KOPT-K1 (cell line): ENCODE measurements around the gene SERPINE2.
A peak's percentile ranks its signal among the peaks of the same experiment; 100 is the strongest.
"Not testable (repeated sequence)": the region's sequence is repeated elsewhere in the genome, so short reads cannot be mapped to it uniquely, and the experiment has no call there.

Source experiments
- H3K27ac ChIP-seq: fragments of 200-600 bp; sonication (generic); 2 replicates; pipeline ENCODE4 v1.5.1; 2016; ENCODE audit warnings: antibody characterized with exemption, mild to moderate bottlenecking, low read depth, low read length; ENCODE audit not compliant: poor library complexity, severe bottlenecking
- H3K36me3 ChIP-seq: fragments of 200-600 bp; sonication (generic); 2 replicates; pipeline ENCODE4 v1.5.1; 2017; ENCODE audit warnings: antibody characterized with exemption, mild to moderate bottlenecking, low read length, moderate library complexity; ENCODE audit not compliant: insufficient read depth
- H3K9me3 ChIP-seq: fragments of 200-600 bp; sonication (generic); 2 replicates; pipeline ENCODE4 v1.5.1; 2017; ENCODE audit warnings: antibody characterized with exemption, low read length, mild to moderate bottlenecking; ENCODE audit not compliant: insufficient read depth, poor library complexity, severe bottlenecking

Gene SERPINE2

DNA sequence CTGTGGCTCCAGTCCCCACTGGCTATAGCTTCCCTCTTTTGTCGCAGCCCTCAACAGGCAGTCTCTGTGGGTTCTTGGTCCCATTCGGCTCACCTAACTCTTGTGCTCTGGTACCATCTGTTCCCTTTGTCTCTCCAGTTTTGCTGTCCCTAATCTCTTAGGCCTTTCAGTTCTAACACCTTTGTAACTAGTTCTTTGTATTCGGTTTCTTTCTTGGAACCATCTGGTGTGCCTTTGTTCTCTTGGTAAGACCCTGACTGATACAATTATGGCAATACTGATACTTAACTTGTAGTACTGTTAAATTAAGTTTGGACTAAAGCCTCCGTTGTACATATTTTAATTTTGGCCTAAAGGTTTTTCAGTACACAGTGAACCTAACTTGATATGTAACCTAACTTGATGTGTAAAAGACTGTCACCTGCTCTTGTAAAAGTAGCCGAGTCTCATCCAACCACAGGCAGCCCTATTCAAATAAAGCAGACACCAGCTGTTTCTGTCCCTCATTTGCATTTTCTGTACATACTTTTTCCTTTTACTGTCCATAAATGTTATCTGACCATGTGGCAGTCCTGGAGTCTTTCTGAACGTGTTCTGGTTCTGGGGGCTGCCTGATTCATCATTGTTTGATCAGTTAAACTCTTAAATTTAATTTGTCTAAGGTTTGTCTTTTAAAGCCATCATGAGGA lies 86.7 kb downstream of the SERPINE2 start:
- no peaks in the 10 kb centered on the region for H3K36me3 ChIP-seq
- H3K9me3 ChIP-seq, result no peaks in the 10 kb centered on the region
- H3K27ac ChIP-seq, result no peak overlapping the region

DNA sequence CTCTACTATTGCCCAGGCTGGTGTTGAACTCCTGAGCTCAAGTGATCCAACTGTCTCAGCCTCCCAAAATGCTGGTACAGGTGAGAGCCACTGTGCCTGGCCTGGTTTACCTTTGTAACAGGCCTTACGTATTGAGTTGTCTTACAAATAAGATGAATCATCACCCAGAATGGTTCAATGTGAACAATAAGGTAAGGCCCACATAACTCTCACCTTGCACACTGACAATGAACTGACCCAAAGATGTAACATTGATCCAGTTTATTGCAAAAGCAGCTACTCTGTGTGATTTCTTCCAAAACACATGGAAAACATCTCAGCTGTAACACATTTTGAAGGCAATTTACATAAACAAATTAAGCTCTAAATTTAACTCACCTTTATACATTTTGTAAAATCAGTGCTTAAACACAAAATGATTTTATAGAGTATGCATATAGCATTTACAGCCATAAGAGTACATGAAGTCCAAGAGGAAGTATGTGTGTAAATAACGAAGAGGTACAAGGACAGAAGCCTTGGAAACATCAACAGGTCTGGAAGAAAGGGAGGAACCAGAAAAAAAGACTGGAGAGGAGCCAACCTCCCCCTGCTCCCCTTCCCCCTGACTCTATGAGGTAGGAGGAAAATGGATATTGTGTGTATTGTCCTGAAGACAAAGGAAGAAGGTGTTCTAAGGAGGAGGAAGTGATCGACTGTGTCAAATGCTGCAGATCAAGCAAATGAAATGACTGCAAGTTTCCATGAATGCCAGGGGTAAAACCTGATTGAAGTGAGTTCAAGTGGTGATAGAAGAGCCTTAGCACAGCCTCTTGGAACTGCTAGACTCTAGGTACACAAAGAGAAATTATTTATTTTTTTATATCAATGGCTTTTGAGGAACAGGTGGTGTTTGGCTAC lies 88.4 kb downstream of the SERPINE2 start:
- no peaks in the 10 kb centered on the region for H3K36me3 ChIP-seq
- H3K27ac ChIP-seq, result no peak overlapping the region
- no peaks in the 10 kb centered on the region for H3K9me3 ChIP-seq

DNA sequence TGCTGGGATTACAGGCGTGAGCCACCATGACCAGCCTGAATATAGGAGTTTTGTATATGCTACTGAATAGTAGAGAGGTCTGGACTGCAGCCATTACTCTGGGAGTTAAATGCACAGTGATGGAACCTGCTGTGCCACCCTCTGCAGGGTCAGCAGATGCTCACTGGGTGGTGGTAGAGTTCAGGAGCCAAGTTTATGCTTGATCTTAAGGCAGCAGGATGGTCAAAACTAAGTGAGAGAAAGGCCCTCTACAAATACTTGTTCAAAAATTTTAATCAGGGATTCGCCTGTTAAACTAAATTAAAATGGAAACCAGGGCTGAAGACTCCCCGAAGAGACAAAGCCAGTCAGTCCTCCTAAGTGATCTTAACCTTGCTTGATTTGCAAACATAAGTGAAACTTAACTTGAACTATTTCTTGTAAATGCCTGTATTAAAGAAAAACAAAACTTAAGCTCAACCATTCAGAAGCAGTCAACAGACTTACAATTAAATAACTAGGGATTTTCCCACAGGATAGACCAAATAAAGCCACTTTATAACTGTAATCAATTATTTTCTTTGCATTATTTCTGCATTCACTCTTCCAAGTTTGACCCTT lies 89.7 kb downstream of the SERPINE2 start:
- Histone ChIP-seq H3K27ac (no peak overlapping the region), H3K9me3 (no peaks in the 10 kb centered on the region)

DNA sequence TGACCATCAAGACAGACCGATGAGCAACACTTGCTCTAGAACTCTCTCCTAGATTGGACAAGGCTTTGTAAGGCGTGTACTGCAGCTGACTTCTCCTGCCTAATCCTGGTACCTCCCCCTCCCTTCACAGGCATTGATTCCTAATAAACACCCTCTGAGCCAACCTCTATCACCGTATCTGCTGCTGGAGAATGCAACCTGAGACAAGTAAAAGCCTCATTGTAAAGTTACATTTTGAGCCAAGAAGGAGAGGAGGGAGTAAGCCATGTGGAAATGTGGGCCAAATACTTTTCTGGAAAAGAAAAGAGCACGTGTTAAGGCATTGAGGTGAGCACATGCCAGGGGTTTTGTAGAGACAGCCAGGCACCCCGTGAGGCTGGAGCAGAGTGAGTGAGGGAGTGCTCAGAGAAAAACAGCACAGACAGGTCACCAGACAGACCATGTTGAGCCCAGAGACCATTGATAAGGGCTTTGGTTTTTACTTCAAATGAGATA lies 91.3 kb downstream of the SERPINE2 start:
- Histone ChIP-seq H3K27ac (no peak overlapping the region), H3K9me3 (no peaks in the 10 kb centered on the region), H3K36me3 (no peaks in the 10 kb centered on the region)

More for the DNA sequence above, 89.7 kb downstream of the SERPINE2 start:
- no peaks in the 10 kb centered on the region for H3K36me3 ChIP-seq

DNA sequence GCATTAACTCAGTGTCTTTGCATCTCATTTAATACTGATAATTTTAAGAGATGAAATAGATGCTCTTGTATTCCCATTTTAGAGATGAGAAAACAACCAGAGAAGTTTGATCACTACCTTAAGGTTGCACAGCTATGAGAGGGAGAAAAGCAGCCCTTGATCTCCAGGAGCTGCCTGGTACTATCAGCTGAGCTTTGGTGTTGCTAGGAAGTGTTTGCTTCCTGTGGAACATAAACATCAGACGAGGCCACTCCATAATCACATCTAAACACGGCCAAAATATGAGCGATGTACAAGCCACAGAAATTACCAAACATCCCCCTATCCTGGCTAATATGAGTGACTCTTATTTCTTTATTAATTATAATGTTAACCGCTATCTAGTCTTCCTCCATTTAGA lies 93.3 kb downstream of the SERPINE2 start:
- H3K27ac ChIP-seq, result no peak overlapping the region
- H3K36me3 ChIP-seq, result no peaks in the 10 kb centered on the region
- H3K9me3 ChIP-seq, result no peaks in the 10 kb centered on the region

DNA sequence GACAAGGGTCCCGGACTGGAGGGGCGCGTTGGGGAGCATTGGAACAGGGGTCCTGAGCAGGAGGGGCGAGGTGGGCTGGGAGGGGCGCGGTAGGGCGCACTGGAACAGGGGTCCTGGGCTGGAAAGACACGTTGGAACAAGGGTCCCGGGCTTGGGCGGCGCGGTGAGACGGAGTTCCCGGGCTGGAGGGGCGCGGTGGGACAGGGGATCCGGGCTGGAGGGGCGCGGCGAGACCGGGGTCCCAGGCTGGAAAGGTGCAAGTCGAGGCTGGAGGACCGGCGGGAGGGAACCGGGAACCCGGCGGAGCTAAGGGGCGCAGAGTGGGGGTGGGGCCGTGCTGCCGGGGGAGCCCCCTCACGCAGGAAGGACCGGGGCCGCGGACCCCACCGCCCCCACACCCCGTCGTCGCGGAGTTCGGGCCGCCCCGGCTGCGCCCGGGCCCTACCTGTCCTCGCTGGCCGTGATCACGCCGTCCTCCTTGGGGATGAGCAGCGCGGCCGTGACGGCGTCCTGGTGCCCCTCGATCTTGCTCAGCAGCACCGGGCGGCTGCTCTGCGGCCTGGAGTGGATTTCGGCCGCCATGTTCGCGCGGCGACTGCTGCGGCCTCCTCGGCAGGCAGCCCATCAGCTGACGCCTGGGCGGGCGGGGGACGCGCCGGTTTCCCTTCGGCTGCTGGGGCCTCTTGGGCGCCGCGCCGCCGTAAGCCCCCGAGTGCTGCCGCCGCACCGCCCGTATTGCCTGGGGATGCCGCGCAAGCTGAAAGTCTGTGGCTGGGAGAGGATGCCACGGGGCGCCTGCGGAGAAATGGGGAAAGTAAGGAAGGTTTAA lies 94.2 kb downstream of the SERPINE2 start, which contains the start of gene WDFY1:
Gene WDFY1, minus strand, starts transcription at position 633 of the 829 bp plus-strand sequence. Its CDS starts 51 bp downstream, at position 582.
- no peaks in the 10 kb centered on the region for H3K9me3 ChIP-seq
- peak within 1 kb of the TSS; percentile 72 for H3K27ac ChIP-seq
- H3K36me3 ChIP-seq, result no peaks in the 10 kb centered on the region

DNA sequence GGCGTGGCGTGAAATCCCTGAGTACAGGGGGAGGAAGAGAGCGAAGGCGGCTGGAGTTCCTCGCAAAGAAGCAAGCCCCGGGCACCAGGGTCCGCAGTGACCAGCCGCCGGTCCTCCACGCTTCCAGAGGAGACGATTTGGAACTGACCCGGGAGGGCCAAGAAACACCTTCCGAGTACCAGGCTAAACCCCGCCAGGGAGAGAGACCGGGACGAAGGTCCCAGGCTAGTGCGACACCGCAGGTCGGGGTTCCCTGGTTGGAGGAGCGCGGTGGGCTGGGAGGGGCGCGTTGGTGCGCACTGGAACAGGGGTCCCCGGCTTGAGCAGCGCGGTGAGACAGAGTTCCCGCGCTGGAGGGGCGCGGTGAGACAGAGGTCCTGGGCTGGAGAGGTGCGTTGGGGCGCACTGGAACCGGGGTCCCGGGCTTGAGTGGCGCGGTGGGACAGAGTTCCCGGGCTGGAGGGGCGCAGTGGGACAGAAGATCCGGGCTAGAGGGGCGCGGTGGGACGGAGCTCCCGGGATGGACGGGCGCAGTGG lies 94.9 kb downstream of the SERPINE2 start:
- H3K36me3 ChIP-seq, result no peaks in the 10 kb centered on the region
- peak overlapping the region; percentile 72 for H3K27ac ChIP-seq
- H3K9me3 ChIP-seq, result no peaks in the 10 kb centered on the region

DNA sequence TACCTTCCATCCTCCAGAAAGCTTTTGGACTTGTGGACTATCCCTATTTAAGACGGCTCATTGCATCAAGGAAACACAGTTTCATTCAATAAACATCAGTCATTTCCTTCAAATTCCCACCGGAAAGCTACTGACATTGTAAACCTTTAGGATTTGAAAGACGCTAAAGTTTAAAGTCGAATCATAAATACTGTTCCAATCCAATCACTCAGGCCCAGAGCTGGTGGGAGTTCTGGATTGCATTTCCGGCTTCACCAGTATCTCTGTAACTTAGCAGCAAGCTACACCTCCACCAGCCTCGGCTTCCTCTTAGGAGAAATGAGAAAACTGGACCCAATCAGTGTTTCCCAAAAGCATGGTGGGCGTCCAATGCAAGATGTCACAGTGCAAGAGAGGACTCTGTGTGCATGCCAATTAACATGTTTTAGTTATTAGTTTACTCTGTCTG lies 95.5 kb downstream of the SERPINE2 start:
- Histone ChIP-seq H3K27ac (no peak overlapping the region), H3K36me3 (no peaks in the 10 kb centered on the region), H3K9me3 (no peaks in the 10 kb centered on the region)

DNA sequence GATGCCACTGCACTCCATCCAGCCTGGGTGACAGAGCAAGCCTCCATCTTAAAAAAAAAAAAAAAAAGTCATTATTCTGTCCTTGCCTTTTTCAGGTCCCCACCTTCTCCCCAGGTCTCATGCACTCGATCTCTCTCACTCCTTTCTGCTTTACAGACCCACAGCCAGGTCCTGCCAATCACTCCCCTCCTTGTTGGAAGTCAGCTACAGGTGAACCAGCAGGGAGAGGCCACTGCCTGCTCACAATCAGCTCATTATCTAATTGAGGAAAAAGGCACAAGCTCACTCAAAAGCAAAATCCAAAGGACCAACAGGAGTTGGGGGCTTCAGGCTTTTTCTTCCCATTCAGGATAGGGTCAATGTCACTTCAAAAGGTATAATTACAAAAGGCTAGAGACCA lies 96.0 kb downstream of the SERPINE2 start:
- Histone ChIP-seq H3K9me3 (no peaks in the 10 kb centered on the region), H3K27ac (no peak overlapping the region), H3K36me3 (no peaks in the 10 kb centered on the region)

DNA sequence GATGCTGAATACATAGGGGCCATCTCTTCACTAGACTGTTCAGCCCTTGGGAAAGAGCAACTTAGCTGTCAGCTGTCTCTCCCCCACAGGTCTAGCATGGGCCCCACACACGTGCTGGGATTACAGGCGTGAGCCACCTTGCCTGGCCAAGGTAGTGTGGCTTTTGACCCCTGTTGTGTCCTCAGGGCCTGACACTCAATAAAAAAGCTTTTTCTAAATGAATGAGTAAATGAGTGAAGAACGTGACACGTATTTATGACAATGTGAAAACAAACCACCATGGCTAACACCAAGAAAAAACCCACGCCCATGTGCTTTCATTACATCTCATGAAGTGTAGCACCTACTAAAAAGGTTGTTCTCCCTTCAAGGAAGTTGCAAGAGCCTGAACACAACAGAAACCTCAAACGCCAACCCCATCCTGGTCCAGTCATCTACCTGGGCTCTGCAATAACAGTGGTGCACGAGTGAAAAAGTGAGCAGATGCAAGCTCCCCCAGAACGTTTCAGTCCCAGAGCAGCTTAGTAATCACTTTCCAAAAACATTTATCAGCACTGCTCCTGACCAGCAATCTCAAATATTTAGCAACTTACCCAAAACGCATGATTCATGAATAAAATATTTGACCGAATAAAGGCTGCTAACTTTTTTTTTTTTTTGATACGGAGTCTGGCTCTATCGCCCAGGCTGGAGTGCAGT lies 97.4 kb downstream of the SERPINE2 start:
- Histone ChIP-seq H3K9me3 (no peaks in the 10 kb centered on the region), H3K27ac (no peak overlapping the region)

DNA sequence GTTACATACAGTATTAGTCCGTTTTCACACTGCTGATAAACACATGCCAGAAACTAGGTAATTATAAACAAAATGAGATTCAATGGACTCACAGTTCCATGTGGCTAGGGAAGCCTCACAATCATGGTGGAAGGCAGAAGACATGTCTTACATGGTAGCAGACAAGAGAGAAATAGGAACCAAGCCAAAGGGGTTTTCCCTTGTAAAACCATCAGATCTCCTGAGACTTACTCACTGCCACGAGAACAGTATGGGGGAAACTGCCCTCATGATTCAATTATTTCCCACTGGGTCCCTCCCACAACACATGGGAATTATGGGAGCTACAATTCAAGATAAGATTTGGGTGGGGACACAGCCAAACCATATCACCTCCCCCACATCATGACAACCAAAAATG lies 99.6 kb downstream of the SERPINE2 start:
- H3K36me3 ChIP-seq, H3K9me3 ChIP-seq, H3K27ac ChIP-seq: not testable (repeated sequence)

More for the DNA sequence above, 97.4 kb downstream of the SERPINE2 start:
- no peaks in the 10 kb centered on the region for H3K36me3 ChIP-seq

DNA sequence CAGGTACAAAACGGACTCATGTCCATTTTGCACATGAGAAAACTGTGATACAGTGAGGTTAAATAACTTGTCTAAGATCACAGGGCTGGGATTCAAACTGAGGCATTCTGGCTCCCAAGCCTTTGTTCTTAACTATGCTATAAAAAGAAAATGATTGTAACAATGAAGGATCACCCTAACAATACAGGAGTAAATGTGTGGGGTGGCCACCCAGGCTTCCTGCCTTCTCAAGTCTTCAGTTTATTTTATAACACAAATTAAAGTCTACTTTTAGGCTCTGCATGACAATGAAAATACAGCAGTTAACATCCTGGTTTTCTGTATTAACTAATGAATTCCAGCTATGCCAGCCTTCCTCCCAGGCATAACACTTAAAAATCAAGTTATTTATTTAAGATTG lies 101.6 kb downstream of the SERPINE2 start:
- Histone ChIP-seq H3K36me3 (no peaks in the 10 kb centered on the region), H3K27ac (no peak overlapping the region), H3K9me3 (no peaks in the 10 kb centered on the region)

DNA sequence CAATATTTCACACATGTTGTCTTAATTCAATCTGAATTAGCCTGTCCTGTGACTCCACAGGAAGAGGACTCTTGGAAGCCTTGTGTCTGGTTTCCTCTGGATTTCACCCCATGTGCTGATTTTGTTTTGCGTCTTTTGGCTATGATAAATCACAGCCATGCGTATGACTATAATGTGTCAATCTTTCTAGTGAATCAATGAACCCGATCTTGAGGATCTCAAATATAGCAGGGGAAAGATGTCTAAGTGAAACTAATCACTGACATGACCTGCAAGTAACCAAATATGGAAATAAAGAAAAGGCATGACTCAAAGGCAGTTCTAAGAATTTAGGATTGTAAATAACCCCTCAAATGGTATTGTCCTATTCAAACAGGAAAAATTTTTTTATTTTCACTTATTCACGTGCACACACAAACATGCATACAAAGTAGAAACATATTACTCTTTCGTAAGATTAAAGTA lies 102.2 kb downstream of the SERPINE2 start:
- no peaks in the 10 kb centered on the region for H3K9me3 ChIP-seq
- no peaks in the 10 kb centered on the region for H3K36me3 ChIP-seq
- H3K27ac ChIP-seq, result no peak overlapping the region
